Measurements from ENCODE around the gene FBXO11.

- TF ChIP-seq CTCF (conservative IDR thresholded peaks at IDR 0.05; ENCODE audit: low read depth, low read length): no peak
- no peak for TF ChIP-seq MAZ (IDR thresholded peaks at IDR 0.05; ENCODE audit: borderline replicate concordance, low read depth, low read length)
- TF ChIP-seq ELK1 (IDR thresholded peaks at IDR 0.05; ENCODE audit: borderline replicate concordance, low read depth, low read length): no peak
- no peak for TF ChIP-seq FOS (IDR thresholded peaks at IDR 0.05; ENCODE audit: low read depth, low read length)
- no peak for TF ChIP-seq RFX5 (IDR thresholded peaks at IDR 0.05; ENCODE audit: low read depth, low read length)
- TF ChIP-seq MAFK (IDR thresholded peaks at IDR 0.05; ENCODE audit: low read depth, low read length): no peak
- TF ChIP-seq RAD21 (IDR thresholded peaks at IDR 0.05; ENCODE audit: low read length): no peak
- TF ChIP-seq POLR2A (IDR thresholded peaks at IDR 0.05; ENCODE audit: low read depth, low read length): no peak
- no peak for TF ChIP-seq BHLHE40 (IDR thresholded peaks at IDR 0.05; ENCODE audit: low read depth, low read length)
- TF ChIP-seq SMC3 (IDR thresholded peaks at IDR 0.05; ENCODE audit: low read depth, low read length): no peak
These were observed 10.1 kb upstream of the FBXO11 start for GRCh38 chr2:47916412-47916811.
